Fibroblast of the aortic adventitia (primary cell): ENCODE results near the gene CSNK2A1. TPM values are rescaled to one million over a fixed set of nuclear protein-coding genes. Genes with fewer than 3 reads are reported as not detected.

Source experiments
- DNase-seq: peaks from one replicate; pipeline ENCODE4 v3.0.0-alpha.2; 2010; ENCODE audit warnings: low read depth
- H3K4me3 ChIP-seq: 2 replicates; pipeline ENCODE4 v1.5.1; 2011; ENCODE audit warnings: low read depth, mild to moderate bottlenecking, control low read depth, low read length, moderate library complexity
- total RNA-seq: library from RNA; depleted of rRNA; stranded (reverse); fragments of >200 nt; gene quantifications from 2 replicates; pipeline ENCODE4 v1.2.3, GENCODE V29; 2012; ENCODE audit warnings: low replicate concordance
- TF ChIP-seq, protein P1 (sequence below): IDR thresholded peaks from 2 replicates; pipeline ENCODE4 v1.5.1; 2011; ENCODE audit warnings: mild to moderate bottlenecking, low read length, control low read depth, inconsistent platforms; ENCODE audit not compliant: insufficient read depth

CSNK2A1 gene
- total RNA-seq, 1 donor = 147 TPM

- no peak overlapping the region for H3K4me3 ChIP-seq
- TF ChIP-seq, protein P1, sequence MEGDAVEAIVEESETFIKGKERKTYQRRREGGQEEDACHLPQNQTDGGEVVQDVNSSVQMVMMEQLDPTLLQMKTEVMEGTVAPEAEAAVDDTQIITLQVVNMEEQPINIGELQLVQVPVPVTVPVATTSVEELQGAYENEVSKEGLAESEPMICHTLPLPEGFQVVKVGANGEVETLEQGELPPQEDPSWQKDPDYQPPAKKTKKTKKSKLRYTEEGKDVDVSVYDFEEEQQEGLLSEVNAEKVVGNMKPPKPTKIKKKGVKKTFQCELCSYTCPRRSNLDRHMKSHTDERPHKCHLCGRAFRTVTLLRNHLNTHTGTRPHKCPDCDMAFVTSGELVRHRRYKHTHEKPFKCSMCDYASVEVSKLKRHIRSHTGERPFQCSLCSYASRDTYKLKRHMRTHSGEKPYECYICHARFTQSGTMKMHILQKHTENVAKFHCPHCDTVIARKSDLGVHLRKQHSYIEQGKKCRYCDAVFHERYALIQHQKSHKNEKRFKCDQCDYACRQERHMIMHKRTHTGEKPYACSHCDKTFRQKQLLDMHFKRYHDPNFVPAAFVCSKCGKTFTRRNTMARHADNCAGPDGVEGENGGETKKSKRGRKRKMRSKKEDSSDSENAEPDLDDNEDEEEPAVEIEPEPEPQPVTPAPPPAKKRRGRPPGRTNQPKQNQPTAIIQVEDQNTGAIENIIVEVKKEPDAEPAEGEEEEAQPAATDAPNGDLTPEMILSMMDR = no peak
Observed at GRCh38 chr20:443223-443775, 100.3 kb downstream of the CSNK2A1 start.

GRCh38 chr20:440636-441035, 103.0 kb downstream of the CSNK2A1 start:
- DNase-seq = no peak

More at GRCh38 chr20:443223-443775, 100.3 kb downstream of the CSNK2A1 start:
- no peak for DNase-seq

DNA sequence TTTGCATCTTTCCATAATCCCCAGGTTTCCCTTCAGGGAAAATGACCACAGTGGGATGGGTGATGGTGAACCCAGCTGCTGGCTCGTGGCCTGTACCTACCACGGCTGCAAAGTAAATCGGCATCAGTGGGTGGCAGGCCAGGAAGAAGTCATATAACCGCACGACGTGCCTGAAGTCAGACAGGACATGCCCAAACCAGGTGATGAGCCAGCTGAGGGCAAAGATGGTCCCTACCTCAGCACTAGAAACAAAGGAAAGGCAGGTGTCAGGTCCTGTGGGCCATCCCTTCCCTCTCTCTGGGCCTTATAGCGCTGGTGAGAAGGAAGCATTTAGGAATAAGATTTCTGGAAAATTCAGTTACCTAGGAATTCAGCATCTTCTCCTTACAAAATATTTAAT, 103.4 kb downstream of the CSNK2A1 start:
- no peak for DNase-seq
- no peak overlapping the region for H3K4me3 ChIP-seq
- TF ChIP-seq, protein P1 = no peak

More at GRCh38 chr20:440636-441035, 103.0 kb downstream of the CSNK2A1 start:
- no peak overlapping the region for H3K4me3 ChIP-seq
- TF ChIP-seq, protein P1 = no peak

GRCh38 chr20:438571-439469, 104.8 kb downstream of the CSNK2A1 start:
- H3K4me3 ChIP-seq = no peak overlapping the region
- TF ChIP-seq, protein P1 = no peak
- no peak for DNase-seq

GRCh38 chr20:437787-438486, 105.7 kb downstream of the CSNK2A1 start:
- TF ChIP-seq, protein P1 = no peak
- no peak overlapping the region for H3K4me3 ChIP-seq
- DNase-seq = no peak

DNA sequence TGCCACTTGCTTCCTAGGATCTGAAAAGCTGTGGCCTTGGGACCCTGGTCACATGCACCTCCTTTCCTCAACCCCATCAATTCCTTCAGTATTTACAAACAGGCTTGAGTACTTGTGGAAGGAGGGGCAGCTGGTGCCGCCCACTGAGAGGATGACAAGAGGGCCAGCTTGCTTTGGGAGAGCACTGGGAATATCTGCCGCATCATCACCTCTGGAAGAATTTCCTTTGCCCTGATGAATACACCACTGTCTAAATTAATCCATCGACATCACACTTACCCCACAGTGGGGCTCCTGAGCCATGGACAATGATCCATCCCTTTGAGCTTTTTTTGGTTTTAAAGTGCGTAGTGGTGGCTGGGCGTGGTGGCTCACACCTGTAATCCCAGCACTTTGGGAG, 107.1 kb downstream of the CSNK2A1 start:
- TF ChIP-seq, protein P1 = no peak
- no peak overlapping the region for H3K4me3 ChIP-seq
- DNase-seq = no peak
